GM12878 (cell line): ENCODE measurements around the gene ARL6. TPM values are rescaled to one million over a fixed set of nuclear protein-coding genes. Genes with fewer than 3 reads are reported as not detected.

ENCODE experiments used
- ATAC-seq: fragments of 200-7000 bp; cut with Tn5 transposase; 3 replicates; pipeline ENCODE4 v1.9.1; 2020; ENCODE audit warnings: mild to moderate bottlenecking, moderate library complexity
- BruUV-seq: library from RNA; stranded (reverse); fragments of 400-500 nt; replicated peaks from 2 replicates; lab custom pipeline; 2021; lab: Mats Ljungman, UMichigan
- CTCF ChIA-PET: fragments of 300-600 bp; sonication (Branson Sonifier 250); formaldehyde crosslinking; extraction: SDS; loops from one replicate; lab custom pipeline; 2021; ENCODE audit warnings: inconsistent platforms; lab: Yijun Ruan, JAX
- POLR2A ChIA-PET: fragments of 350-600 bp; formaldehyde crosslinking; extraction: SDS; loops from one replicate; lab custom pipeline; 2021; ENCODE audit warnings: inconsistent platforms; lab: Charles Lee
- RAD21 ChIA-PET: fragments of 300-600 bp; sonication (Branson Sonifier 250); formaldehyde crosslinking; loops from one replicate; lab custom pipeline; 2023; ENCODE audit warnings: antibody characterized with exemption; ENCODE audit not compliant: unreplicated experiment; lab: Charles Lee
- SMC1A ChIA-PET: fragments of 300-600 bp; sonication (Branson Sonifier 250); formaldehyde crosslinking; loops from one replicate; lab custom pipeline; 2023; ENCODE audit not compliant: unreplicated experiment, uncharacterized antibody; lab: Charles Lee
- DNase-seq: peaks from one replicate; pipeline ENCODE4 v3.0.0-alpha.2; 2011; ENCODE audit warnings: low read depth, low spot score
- FAIRE-seq: peaks from 3 replicates; lab custom pipeline; 2011; peaks lifted over from hg19 to GRCh38; lab: Jason Lieb, UNC
- H2AFZ ChIP-seq: 2 replicates; pipeline ENCODE4 v1.6.0; 2011; ENCODE audit warnings: low read depth, low read length, control low read depth; ENCODE audit not compliant: control insufficient read depth
- H3K27ac ChIP-seq: 2 replicates; pipeline ENCODE4 v1.5.1; 2011; ENCODE audit warnings: control low read depth; ENCODE audit not compliant: control insufficient read depth, insufficient read depth
- H3K27me3 ChIP-seq, 2 experiments: replicated peaks in 1 of 2; 2 replicates each; pipeline versions ENCODE4 v1.6.0 to v1.6.1; 2011; ENCODE audit warnings: low read length in 1 of 2; ENCODE audit not compliant: control insufficient read depth in 2 of 2, insufficient read depth in 2 of 2
- H3K36me3 ChIP-seq, 2 experiments: 2 replicates each; pipeline ENCODE4 v1.5.1; 2011; ENCODE audit warnings: low read length in 1 of 2; ENCODE audit not compliant: control insufficient read depth in 2 of 2, insufficient read depth in 2 of 2
- H3K4me1 ChIP-seq: 2 replicates; pipeline ENCODE4 v1.6.1; 2011; ENCODE audit warnings: mild to moderate bottlenecking, low read length, moderate library complexity, mixed read lengths; ENCODE audit not compliant: control insufficient read depth, insufficient read depth
- H3K4me2 ChIP-seq: 2 replicates; pipeline ENCODE4 v1.6.0; 2011; ENCODE audit warnings: control low read depth; ENCODE audit not compliant: control insufficient read depth, insufficient read depth
- H3K4me3 ChIP-seq: fragments of 200-600 bp; sonication (generic); 2 replicates; pipeline ENCODE4 v1.5.1; 2016
- H3K79me2 ChIP-seq: 2 replicates; pipeline ENCODE4 v1.6.0; 2011; ENCODE audit warnings: low read length; ENCODE audit not compliant: control insufficient read depth, insufficient read depth
- H3K9ac ChIP-seq: 2 replicates; pipeline ENCODE4 v1.8.0; 2011; ENCODE audit warnings: low read length, control low read depth, mixed read lengths; ENCODE audit not compliant: control insufficient read depth, insufficient read depth
- H3K9me3 ChIP-seq: replicated peaks from 3 replicates; pipeline ENCODE4 v1.5.1; 2011; ENCODE audit warnings: mild to moderate bottlenecking, low read length; ENCODE audit not compliant: control insufficient read depth, insufficient read depth
- H4K20me1 ChIP-seq: 2 replicates; pipeline ENCODE4 v1.6.0; 2011; ENCODE audit not compliant: control insufficient read depth, insufficient read depth
- BACH1 ChIP-seq: fragments of 450-650 bp; IDR thresholded peaks from 2 replicates; pipeline ENCODE4 v1.6.1; 2017; ENCODE audit warnings: mild to moderate bottlenecking, borderline replicate concordance
- BCL11A ChIP-seq: IDR thresholded peaks from 2 replicates; pipeline ENCODE4 v1.6.1; 2011; ENCODE audit warnings: low read depth, low read length
- BMI1 ChIP-seq: fragments of 450-650 bp; IDR thresholded peaks from 2 replicates; pipeline ENCODE4 v1.6.1; 2016; ENCODE audit warnings: mild to moderate bottlenecking, moderate library complexity, borderline replicate concordance
- CHD2 ChIP-seq: IDR thresholded peaks from 2 replicates; pipeline ENCODE4 v1.6.1; 2011; ENCODE audit warnings: low read depth, low read length, improper control_type of control experiment, borderline replicate concordance
- CHD4 ChIP-seq: fragments of 200-600 bp; sonication (generic); IDR thresholded peaks from 2 replicates; pipeline ENCODE4 v1.6.1; 2016; ENCODE audit warnings: mild to moderate bottlenecking
- IKZF1 ChIP-seq: fragments of 450-650 bp; conservative IDR thresholded peaks from 2 replicates; pipeline ENCODE4 v1.6.1; 2017; ENCODE audit warnings: antibody characterized with exemption, mild to moderate bottlenecking
- JUNB ChIP-seq: IDR thresholded peaks from 2 replicates; pipeline ENCODE4 v1.6.1; 2016; ENCODE audit warnings: antibody characterized with exemption, mild to moderate bottlenecking
- MEF2B ChIP-seq: fragments of 450-650 bp; IDR thresholded peaks from 2 replicates; pipeline ENCODE4 v1.6.1; 2018; ENCODE audit warnings: mild to moderate bottlenecking, moderate library complexity; ENCODE audit not compliant: partially characterized antibody, poor library complexity, severe bottlenecking
- MXI1 ChIP-seq: fragments of 150-350 bp; IDR thresholded peaks from 2 replicates; pipeline ENCODE4 v1.6.1; 2011; ENCODE audit warnings: low read depth, mild to moderate bottlenecking, inconsistent platforms, low read length, improper control_type of control experiment
- NFYA ChIP-seq: IDR thresholded peaks from 2 replicates; pipeline ENCODE4 v1.6.1; 2011; ENCODE audit warnings: low read depth, mild to moderate bottlenecking, low read length, improper control_type of control experiment, borderline replicate concordance
- NRF1 ChIP-seq: conservative IDR thresholded peaks from 2 replicates; pipeline ENCODE4 v1.6.1; 2011; ENCODE audit warnings: mild to moderate bottlenecking, low read depth, low read length, improper control_type of control experiment
- PKNOX1 ChIP-seq: fragments of 450-650 bp; IDR thresholded peaks from 2 replicates; pipeline ENCODE4 v1.6.1; 2016; ENCODE audit warnings: mild to moderate bottlenecking
- SIN3A ChIP-seq: IDR thresholded peaks from 2 replicates; pipeline ENCODE4 v1.6.1; 2012; ENCODE audit warnings: low read depth, low read length, improper control_type of control experiment
- SMAD5 ChIP-seq: IDR thresholded peaks from 2 replicates; pipeline ENCODE4 v1.6.1; 2016; ENCODE audit warnings: antibody characterized with exemption, low read depth
- ZNF384 ChIP-seq: IDR thresholded peaks from 2 replicates; pipeline ENCODE4 v1.6.1; 2012; ENCODE audit warnings: low read depth, mild to moderate bottlenecking, low read length, improper control_type of control experiment, borderline replicate concordance
- in situ Hi-C: fragments of 300-500 bp; cut with MboI; formaldehyde crosslinking; loops from 9 replicates; pipeline ENCODE4 v1.14.3; 2018; ENCODE audit warnings: mixed read lengths
- intact Hi-C: fragments of 100-400 bp; cut with micrococcal nuclease; formaldehyde crosslinking; loops from one replicate; pipeline ENCODE4 v1.14.2; 2022; ENCODE audit not compliant: unreplicated experiment
- polyA plus RNA-seq, 11 experiments: library from polyadenylated mRNA; depleted of rRNA in 4 of 11; unstranded in 6 of 11; stranded (reverse) in 5 of 11; fragments of >200 nt; fragmentation: Nextera tagmentation in 4 of 11; fragmentation: Illumina TruSeq in 1 of 11; extraction: Ambion mirVana in 4 of 11; extraction: Trizol in 1 of 11; gene quantifications; 1 replicate in 1 of 11; 2 replicates in 10 of 11; pipeline versions ENCODE4 v1.2.1 to v1.2.3, GENCODE V29; 2011 to 2016; ENCODE audit warnings: inconsistent platforms in 2 of 11, missing spikeins in 2 of 11, low read depth in 1 of 11
- total RNA-seq, 4 experiments: library from RNA; depleted of rRNA in 3 of 4; stranded (reverse); fragments of >200 nt in 3 of 4; fragmentation: Illumina TruSeq in 1 of 4; extraction: Trizol in 1 of 4; gene quantifications; 2 replicates each; pipeline versions ENCODE4 v1.2.1 to v1.2.3, GENCODE V29; 2013 to 2021
- TF ChIP-seq, protein P1 (sequence below): fragments of 450-650 bp; IDR thresholded peaks from 2 replicates; pipeline ENCODE4 v1.6.1; 2017; ENCODE audit warnings: mild to moderate bottlenecking, moderate library complexity
- TF ChIP-seq, protein P2 (sequence below): fragments of 150-350 bp; IDR thresholded peaks from 2 replicates; pipeline ENCODE4 v1.6.1; 2014; ENCODE audit warnings: mild to moderate bottlenecking, low read depth, low read length

Gene ARL6
- total and polyA plus RNA-seq, 10 of the 15 experiments (the other 5 are each of a cell fraction or from before 2014, with no cell fraction given): 2.0 to 7.3 (median 4.3) TPM

- ATAC-seq (no peak), DNase-seq (no peak), FAIRE-seq (no peak)
- intact Hi-C loops (no loop called here), in situ Hi-C loops (no loop called here)
- no peak overlapping the region for H2AFZ ChIP-seq
- ChIA-PET CTCF (interaction anchor here (0.6 kb wide), 1 partner anchor 16 kb away, joined by 3 read pairs; no protein-coding TSS in a partner anchor), SMC1A (interaction anchor here (0.8 to 1.7 kb wide), 3 partner anchors 14 to 244 kb away, joined by 3 to 4 read pairs (median 4); partner anchors contain the start of gene ARL6), POLR2A (no interaction called here), RAD21 (no interaction called here)
- no peak overlapping the region for H3K4me2 ChIP-seq
- no peak overlapping the region for H3K27ac ChIP-seq
- H3K4me3 ChIP-seq: no peak overlapping the region
- no peaks in the 10 kb centered on the region for H3K27me3 ChIP-seq
- no peaks in the 10 kb centered on the region for H3K79me2 ChIP-seq
- BruUV-seq: no TSS peak
- no peaks in the 10 kb centered on the region for H4K20me1 ChIP-seq
- no peak overlapping the region for H3K9ac ChIP-seq
- H3K4me1 ChIP-seq: no peaks in the 10 kb centered on the region
- H3K9me3 ChIP-seq: no peaks in the 10 kb centered on the region
- H3K36me3 ChIP-seq: no peaks in the 10 kb centered on the region
- TF ChIP-seq SIN3A (no peak), NFYA (no peak), SMAD5 (no peak), MXI1 (no peak), BCL11A (no peak), PKNOX1 (no peak), NRF1 (no peak), CHD2 (no peak), BMI1 (no peak), IKZF1 (no peak), MEF2B (no peak), BACH1 (no peak), CHD4 (no peak), JUNB (no peak), ZNF384 (no peak)
- TF ChIP-seq, protein P1, sequence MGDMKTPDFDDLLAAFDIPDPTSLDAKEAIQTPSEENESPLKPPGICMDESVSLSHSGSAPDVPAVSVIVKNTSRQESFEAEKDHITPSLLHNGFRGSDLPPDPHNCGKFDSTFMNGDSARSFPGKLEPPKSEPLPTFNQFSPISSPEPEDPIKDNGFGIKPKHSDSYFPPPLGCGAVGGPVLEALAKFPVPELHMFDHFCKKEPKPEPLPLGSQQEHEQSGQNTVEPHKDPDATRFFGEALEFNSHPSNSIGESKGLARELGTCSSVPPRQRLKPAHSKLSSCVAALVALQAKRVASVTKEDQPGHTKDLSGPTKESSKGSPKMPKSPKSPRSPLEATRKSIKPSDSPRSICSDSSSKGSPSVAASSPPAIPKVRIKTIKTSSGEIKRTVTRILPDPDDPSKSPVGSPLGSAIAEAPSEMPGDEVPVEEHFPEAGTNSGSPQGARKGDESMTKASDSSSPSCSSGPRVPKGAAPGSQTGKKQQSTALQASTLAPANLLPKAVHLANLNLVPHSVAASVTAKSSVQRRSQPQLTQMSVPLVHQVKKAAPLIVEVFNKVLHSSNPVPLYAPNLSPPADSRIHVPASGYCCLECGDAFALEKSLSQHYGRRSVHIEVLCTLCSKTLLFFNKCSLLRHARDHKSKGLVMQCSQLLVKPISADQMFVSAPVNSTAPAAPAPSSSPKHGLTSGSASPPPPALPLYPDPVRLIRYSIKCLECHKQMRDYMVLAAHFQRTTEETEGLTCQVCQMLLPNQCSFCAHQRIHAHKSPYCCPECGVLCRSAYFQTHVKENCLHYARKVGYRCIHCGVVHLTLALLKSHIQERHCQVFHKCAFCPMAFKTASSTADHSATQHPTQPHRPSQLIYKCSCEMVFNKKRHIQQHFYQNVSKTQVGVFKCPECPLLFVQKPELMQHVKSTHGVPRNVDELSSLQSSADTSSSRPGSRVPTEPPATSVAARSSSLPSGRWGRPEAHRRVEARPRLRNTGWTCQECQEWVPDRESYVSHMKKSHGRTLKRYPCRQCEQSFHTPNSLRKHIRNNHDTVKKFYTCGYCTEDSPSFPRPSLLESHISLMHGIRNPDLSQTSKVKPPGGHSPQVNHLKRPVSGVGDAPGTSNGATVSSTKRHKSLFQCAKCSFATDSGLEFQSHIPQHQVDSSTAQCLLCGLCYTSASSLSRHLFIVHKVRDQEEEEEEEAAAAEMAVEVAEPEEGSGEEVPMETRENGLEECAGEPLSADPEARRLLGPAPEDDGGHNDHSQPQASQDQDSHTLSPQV: no peak
- TF ChIP-seq, protein P2, sequence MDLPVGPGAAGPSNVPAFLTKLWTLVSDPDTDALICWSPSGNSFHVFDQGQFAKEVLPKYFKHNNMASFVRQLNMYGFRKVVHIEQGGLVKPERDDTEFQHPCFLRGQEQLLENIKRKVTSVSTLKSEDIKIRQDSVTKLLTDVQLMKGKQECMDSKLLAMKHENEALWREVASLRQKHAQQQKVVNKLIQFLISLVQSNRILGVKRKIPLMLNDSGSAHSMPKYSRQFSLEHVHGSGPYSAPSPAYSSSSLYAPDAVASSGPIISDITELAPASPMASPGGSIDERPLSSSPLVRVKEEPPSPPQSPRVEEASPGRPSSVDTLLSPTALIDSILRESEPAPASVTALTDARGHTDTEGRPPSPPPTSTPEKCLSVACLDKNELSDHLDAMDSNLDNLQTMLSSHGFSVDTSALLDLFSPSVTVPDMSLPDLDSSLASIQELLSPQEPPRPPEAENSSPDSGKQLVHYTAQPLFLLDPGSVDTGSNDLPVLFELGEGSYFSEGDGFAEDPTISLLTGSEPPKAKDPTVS: no peak
- TF ChIP-seq, all 136 proteins: peak for 0
These were observed 13.6 kb downstream of the ARL6 start for GRCh38 chr3:97778152-97778551.
